GM18498 (cell line): ENCODE results near the gene TBX15.

ENCODE experiments used
- ATAC-seq: cut with Tn5 transposase; IDR thresholded peaks from one replicate; pipeline ENCODE4 v1.9.1; 2021; ENCODE audit warnings: mild to moderate bottlenecking, moderate library complexity; ENCODE audit not compliant: unreplicated experiment

TBX15 gene

GRCh38 chr1:118985640-118986554 lies 2.2 kb downstream of the TBX15 start:
- ATAC-seq, result no peak

GRCh38 chr1:118984722-118985639 lies 3.2 kb downstream of the TBX15 start:
- ATAC-seq, result no peak

- no peak for ATAC-seq
Measured at GRCh38 chr1:118984086-118984721, 3.9 kb downstream of the TBX15 start.

GRCh38 chr1:118983558-118984041 lies 4.5 kb downstream of the TBX15 start:
- no peak for ATAC-seq

GRCh38 chr1:118982821-118983557 lies 5.2 kb downstream of the TBX15 start:
- no peak for ATAC-seq

- ATAC-seq, result no peak
Measured at GRCh38 chr1:118982266-118982665, 5.9 kb downstream of the TBX15 start.

- ATAC-seq, result no peak
Measured at GRCh38 chr1:118981436-118981835, 6.7 kb downstream of the TBX15 start.

GRCh38 chr1:118979754-118980575 lies 8.2 kb downstream of the TBX15 start:
- no peak for ATAC-seq

GRCh38 chr1:118978914-118979701 lies 9.0 kb downstream of the TBX15 start:
- ATAC-seq, result no peak

GRCh38 chr1:118977600-118977999 lies 10.5 kb downstream of the TBX15 start:
- ATAC-seq, result no peak

- ATAC-seq, result no peak
Measured at GRCh38 chr1:118974661-118975060, 13.5 kb downstream of the TBX15 start.

- ATAC-seq, result no peak
Measured at GRCh38 chr1:118973531-118974137, 14.5 kb downstream of the TBX15 start.

- no peak for ATAC-seq
Measured at GRCh38 chr1:118973032-118973431, 15.1 kb downstream of the TBX15 start.

GRCh38 chr1:118970451-118970850 lies 17.7 kb downstream of the TBX15 start:
- ATAC-seq, result no peak

GRCh38 chr1:118963456-118964430 lies 24.4 kb downstream of the TBX15 start:
- ATAC-seq, result no peak

- no peak for ATAC-seq
Measured at GRCh38 chr1:118963138-118963455, 25.0 kb downstream of the TBX15 start.

- no peak for ATAC-seq
Measured at GRCh38 chr1:118961156-118961555, 27.0 kb downstream of the TBX15 start.
